ENCODE data around the gene AFG1L. TPM values are rescaled to one million over a fixed set of nuclear protein-coding genes. Genes with fewer than 3 reads are reported as not detected.

Gene AFG1L
- total and polyA plus RNA-seq, 7 donors: 2.1 to 6.9 (median 3.5) TPM

- TF ChIP-seq CTCF (IDR thresholded peaks at IDR 0.05) (no peak), POLR2AphosphoS5 (IDR thresholded peaks at IDR 0.05) (no peak)
- no peaks in the 10 kb centered on the region for H3K36me3 ChIP-seq
- DNase-seq: no peak
- intact Hi-C loops (cut with DNase I): no loop called here
- H3K4me3 ChIP-seq: no peak overlapping the region
- 91 to 97% methylated on average over 5 of the region's 5 CpGs for WGBS, 2 donors
- H3K4me1 ChIP-seq: peaks cover 0 to 34% (median 25%) of the 10 kb centered on the region in 4 donors
- H3K27ac ChIP-seq: no peak overlapping the region
- H3K9me3 ChIP-seq: no peaks in the 10 kb centered on the region
- H3K27me3 ChIP-seq: no peaks in the 10 kb centered on the region
Measured at GRCh38 chr6:108252055-108252454, 42.8 kb upstream of the AFG1L start.

GRCh38 chr6:108253241-108253640 lies 41.6 kb upstream of the AFG1L start:
- H3K4me1 ChIP-seq: peaks cover 0 to 44% (median 36%) of the 10 kb centered on the region in 4 donors
- 100% methylated on average over 1 of the region's 1 CpG for WGBS, 2 donors
- no peaks in the 10 kb centered on the region for H3K27me3 ChIP-seq
- H3K36me3 ChIP-seq: no peaks in the 10 kb centered on the region
- H3K9me3 ChIP-seq: no peaks in the 10 kb centered on the region
- TF ChIP-seq CTCF (IDR thresholded peaks at IDR 0.05): no peak
- no peak overlapping the region for H3K27ac ChIP-seq
- no peak for DNase-seq
- intact Hi-C loops (cut with DNase I): no loop called here
- no peak overlapping the region for H3K4me3 ChIP-seq

GRCh38 chr6:108254433-108255410 lies 40.1 kb upstream of the AFG1L start:
- no peak overlapping the region for H3K27ac ChIP-seq
- H3K27me3 ChIP-seq: no peaks in the 10 kb centered on the region
- WGBS, 2 donors: 97% methylated on average over 4 of the region's 4 CpGs
- H3K36me3 ChIP-seq: no peaks in the 10 kb centered on the region
- H3K9me3 ChIP-seq: no peaks in the 10 kb centered on the region
- no peak overlapping the region for H3K4me3 ChIP-seq
- no peak for TF ChIP-seq CTCF (IDR thresholded peaks at IDR 0.05)
- no peak for TF ChIP-seq POLR2A (IDR thresholded peaks at IDR 0.05)
- TF ChIP-seq EP300 (IDR thresholded peaks at IDR 0.05): no peak
- TF ChIP-seq POLR2AphosphoS5 (IDR thresholded peaks at IDR 0.05): no peak
- intact Hi-C loops (cut with DNase I): no loop called here
- DNase-seq: no peak
- peaks cover 0 to 58% (median 45%) of the 10 kb centered on the region in 4 donors for H3K4me1 ChIP-seq

GRCh38 chr6:108260126-108260808 lies 34.6 kb upstream of the AFG1L start:
- no peaks in the 10 kb centered on the region for H3K27me3 ChIP-seq
- TF ChIP-seq POLR2A (IDR thresholded peaks at IDR 0.05): no peak
- TF ChIP-seq POLR2AphosphoS5 (IDR thresholded peaks at IDR 0.05): peak; percentile 4 to 31 (median 20)
- H3K4me3 ChIP-seq: peak overlapping the region; percentile 81 to 98 (median 91)
- H3K9me3 ChIP-seq: no peaks in the 10 kb centered on the region
- peaks cover 3 to 38% (median 30%) of the 10 kb centered on the region in 4 donors for H3K4me1 ChIP-seq
- no peaks in the 10 kb centered on the region for H3K36me3 ChIP-seq
- 1% methylated on average over 29 of the region's 29 CpGs for WGBS, 2 donors
- DNase-seq: peak; percentile 67
- peak overlapping the region; percentile 93 to 96 (median 94) for H3K27ac ChIP-seq
- intact Hi-C loops (cut with DNase I): loop anchor here (2.0 to 10.0 kb wide), 4 partner anchors 125 to 835 kb away; partner anchors contain the start of genes CEP57L1, OSTM1 and SESN1
